ENCODE data around the gene SSBP4.

Gene SSBP4

GRCh38 chr19:18418483-18419194, 559 bp upstream of the SSBP4 start:
- DNase-seq (ENCODE audit: extremely low spot score, insufficient read length, low read depth) (no peak), FAIRE-seq (no peak)

- no peak for DNase-seq (ENCODE audit: extremely low spot score, insufficient read length, low read depth)
Measured at GRCh38 chr19:18419699-18420460, 682 bp downstream of the SSBP4 start.

GRCh38 chr19:18420930-18421329, 1.7 kb downstream of the SSBP4 start:
- FAIRE-seq (no peak), DNase-seq (ENCODE audit: extremely low spot score, insufficient read length, low read depth) (no peak)

More at GRCh38 chr19:18419699-18420460, 682 bp downstream of the SSBP4 start:
- FAIRE-seq = peak; percentile 41

GRCh38 chr19:18421371-18421959, 2.3 kb downstream of the SSBP4 start:
- FAIRE-seq (no peak), DNase-seq (ENCODE audit: extremely low spot score, insufficient read length, low read depth) (no peak)

GRCh38 chr19:18422530-18423191, 3.5 kb downstream of the SSBP4 start:
- DNase-seq (ENCODE audit: extremely low spot score, insufficient read length, low read depth) (no peak), FAIRE-seq (peak; percentile 65)

- FAIRE-seq = no peak
- no peak for DNase-seq (ENCODE audit: extremely low spot score, insufficient read length, low read depth)
Measured at GRCh38 chr19:18423258-18424020, 4.2 kb downstream of the SSBP4 start.

GRCh38 chr19:18424122-18424889, 5.1 kb downstream of the SSBP4 start:
- FAIRE-seq = no peak

GRCh38 chr19:18424890-18425514, 5.8 kb downstream of the SSBP4 start:
- DNase-seq (ENCODE audit: extremely low spot score, insufficient read length, low read depth) = no peak
- FAIRE-seq = no peak

More at GRCh38 chr19:18424122-18424889, 5.1 kb downstream of the SSBP4 start:
- DNase-seq (ENCODE audit: extremely low spot score, insufficient read length, low read depth) = no peak

GRCh38 chr19:18425515-18426415, 6.6 kb downstream of the SSBP4 start:
- FAIRE-seq (no peak), DNase-seq (ENCODE audit: extremely low spot score, insufficient read length, low read depth) (no peak)

GRCh38 chr19:18426416-18426767, 7.2 kb downstream of the SSBP4 start:
- DNase-seq (ENCODE audit: extremely low spot score, insufficient read length, low read depth) (no peak), FAIRE-seq (no peak)

- no peak for FAIRE-seq
- no peak for DNase-seq (ENCODE audit: extremely low spot score, insufficient read length, low read depth)
Measured at GRCh38 chr19:18427080-18427742, 8.0 kb downstream of the SSBP4 start.

- DNase-seq (ENCODE audit: extremely low spot score, insufficient read length, low read depth) (no peak), FAIRE-seq (no peak)
Measured at GRCh38 chr19:18427743-18428113, 8.5 kb downstream of the SSBP4 start.

GRCh38 chr19:18428173-18428786, 9.1 kb downstream of the SSBP4 start:
- no peak for DNase-seq (ENCODE audit: extremely low spot score, insufficient read length, low read depth)
- FAIRE-seq = no peak

GRCh38 chr19:18428787-18429674, 9.8 kb downstream of the SSBP4 start:
- FAIRE-seq = peak; percentile 93
- peak; percentile 74 for DNase-seq (ENCODE audit: extremely low spot score, insufficient read length, low read depth)

- DNase-seq (ENCODE audit: extremely low spot score, insufficient read length, low read depth) (no peak), FAIRE-seq (peak; percentile 53)
Measured at GRCh38 chr19:18429717-18430416, 10.7 kb downstream of the SSBP4 start.

Measured in GM18507 (cell line).